MM.1S (cell line): ENCODE data around the gene GID4.
A peak's percentile ranks its signal among the peaks of the same experiment; 100 is the strongest.

Experiments
- DNase-seq: peaks from one replicate; pipeline ENCODE4 v3.0.0-alpha.2; 2015
- H2AFZ ChIP-seq: fragments of 300-600 bp; sonication (generic); 2 replicates; pipeline ENCODE4 v1.6.0; 2016; ENCODE audit warnings: antibody characterized with exemption, low read length
- H3F3A ChIP-seq: fragments of 300-600 bp; sonication (generic); 2 replicates; pipeline ENCODE4 v1.6.1; 2016; ENCODE audit warnings: mild to moderate bottlenecking, antibody characterized with exemption, low read length, moderate library complexity, mixed read lengths; ENCODE audit not compliant: insufficient read depth
- H3K27ac ChIP-seq: fragments of 300-600 bp; sonication (generic); 2 replicates; pipeline ENCODE4 v1.5.1; 2016; ENCODE audit warnings: mild to moderate bottlenecking, low read length
- H3K27me3 ChIP-seq: fragments of 300-600 bp; sonication (generic); replicated peaks from 2 replicates; pipeline ENCODE4 v1.6.0; 2016; ENCODE audit warnings: low read length; ENCODE audit not compliant: insufficient read depth
- H3K36me3 ChIP-seq: fragments of 300-600 bp; sonication (generic); replicated peaks from 2 replicates; pipeline ENCODE4 v1.6.1; 2016; ENCODE audit warnings: mild to moderate bottlenecking, low read length, mixed read lengths; ENCODE audit not compliant: insufficient read depth
- H3K4me1 ChIP-seq: fragments of 300-600 bp; sonication (generic); 2 replicates; pipeline ENCODE4 v1.6.1; 2016; ENCODE audit warnings: low read length, mixed read lengths
- H3K4me2 ChIP-seq: fragments of 300-600 bp; sonication (generic); 2 replicates; pipeline ENCODE4 v1.6.0; 2016; ENCODE audit warnings: low read depth, low read length
- H3K4me3 ChIP-seq: fragments of 300-600 bp; sonication (generic); 2 replicates; pipeline ENCODE4 v1.5.1; 2016; ENCODE audit warnings: low read length, mixed read lengths
- H3K79me2 ChIP-seq: fragments of 300-600 bp; sonication (generic); 2 replicates; pipeline ENCODE4 v1.6.1; 2016; ENCODE audit warnings: mixed run types, low read length, mixed read lengths
- H3K9ac ChIP-seq: fragments of 300-600 bp; sonication (generic); 2 replicates; pipeline ENCODE4 v1.6.1; 2016; ENCODE audit warnings: low read length, mixed read lengths
- H3K9me2 ChIP-seq: fragments of 300-600 bp; sonication (generic); replicated peaks from 2 replicates; pipeline ENCODE4 v1.6.1; 2016; ENCODE audit warnings: mild to moderate bottlenecking, low read length, mixed read lengths; ENCODE audit not compliant: insufficient read depth
- H3K9me3 ChIP-seq: fragments of 300-600 bp; sonication (generic); replicated peaks from 2 replicates; pipeline ENCODE4 v1.6.1; 2016; ENCODE audit warnings: mild to moderate bottlenecking, low read length, mixed read lengths; ENCODE audit not compliant: insufficient read depth
- H4K20me1 ChIP-seq: fragments of 300-600 bp; sonication (generic); 2 replicates; pipeline ENCODE4 v1.6.1; 2016; ENCODE audit warnings: mild to moderate bottlenecking, low read length, moderate library complexity, mixed read lengths; ENCODE audit not compliant: insufficient read depth
- CTCF ChIP-seq: fragments of 300-600 bp; sonication (generic); IDR thresholded peaks from 2 replicates; pipeline ENCODE4 v1.5.1; 2016; ENCODE audit warnings: antibody characterized with exemption, low read length, mixed read lengths
- EZH2 ChIP-seq: fragments of 300-600 bp; sonication (generic); optimal IDR thresholded peaks from 2 replicates; pipeline ENCODE3; 2017; ENCODE audit warnings: low read depth, mild to moderate bottlenecking, antibody characterized with exemption, low read length, mixed read lengths
- EZH2phosphoT487 ChIP-seq: fragments of 300-600 bp; sonication (generic); IDR thresholded peaks from 2 replicates; pipeline ENCODE4 v1.6.1; 2018; ENCODE audit warnings: antibody characterized with exemption, low read length

The GID4 gene

GRCh38 chr17:18093616-18094408 is 54.6 kb downstream of the GID4 start:
- no peak overlapping the region for H3K4me3 ChIP-seq
- no peak overlapping the region for H3K27ac ChIP-seq
- H3K9me2 ChIP-seq = no peaks in the 10 kb centered on the region
- no peak for DNase-seq
- H3K9me3 ChIP-seq = no peaks in the 10 kb centered on the region
- H3K36me3 ChIP-seq = no peaks in the 10 kb centered on the region
- H3K4me1 ChIP-seq = peaks cover 1% of the 10 kb centered on the region; the same call in 1 of the 2 replicates
- no peak overlapping the region for H3K9ac ChIP-seq
- TF ChIP-seq CTCF (peak; percentile 17; the same call in 1 of the 2 replicates), EZH2 (no peak)
- H3K4me2 ChIP-seq = no peak overlapping the region
- peaks cover 16% of the 10 kb centered on the region for H3K79me2 ChIP-seq
- H4K20me1 ChIP-seq = no peaks in the 10 kb centered on the region
- H3F3A ChIP-seq = no peaks in the 10 kb centered on the region
- H2AFZ ChIP-seq = no peak overlapping the region
- no peaks in the 10 kb centered on the region for H3K27me3 ChIP-seq

GRCh38 chr17:18094409-18094807 is 55.2 kb downstream of the GID4 start:
- H3K36me3 ChIP-seq = no peaks in the 10 kb centered on the region
- TF ChIP-seq CTCF = no peak
- TF ChIP-seq EZH2 = no peak
- no peak for TF ChIP-seq EZH2phosphoT487
- no peak overlapping the region for H3K4me2 ChIP-seq

GRCh38 chr17:18099516-18099915 is 60.3 kb downstream of the GID4 start:
- Histone ChIP-seq H3K4me3 (no peak overlapping the region), H3K9ac (no peak overlapping the region), H2AFZ (no peak overlapping the region), H3K4me2 (no peak overlapping the region), H3K4me1 (no peaks in the 10 kb centered on the region), H3K27ac (no peak overlapping the region), H3K9me3 (no peaks in the 10 kb centered on the region), H4K20me1 (no peaks in the 10 kb centered on the region), H3K36me3 (no peaks in the 10 kb centered on the region), H3K79me2 (no peaks in the 10 kb centered on the region), H3F3A (no peaks in the 10 kb centered on the region), H3K27me3 (no peaks in the 10 kb centered on the region), H3K9me2 (no peaks in the 10 kb centered on the region)
- TF ChIP-seq EZH2phosphoT487 (no peak), EZH2 (no peak), CTCF (no peak)
- DNase-seq = no peak

More at GRCh38 chr17:18094409-18094807, 55.2 kb downstream of the GID4 start:
- no peak overlapping the region for H3K27ac ChIP-seq
- H2AFZ ChIP-seq = no peak overlapping the region
- peaks cover 10% of the 10 kb centered on the region for H3K79me2 ChIP-seq
- H3K27me3 ChIP-seq = no peaks in the 10 kb centered on the region
- DNase-seq = no peak
- H3K4me3 ChIP-seq = no peak overlapping the region
- H3K9me3 ChIP-seq = no peaks in the 10 kb centered on the region
- no peaks in the 10 kb centered on the region for H3K4me1 ChIP-seq
- H3K9ac ChIP-seq = no peak overlapping the region
- no peaks in the 10 kb centered on the region for H4K20me1 ChIP-seq
- H3F3A ChIP-seq = no peaks in the 10 kb centered on the region
- H3K9me2 ChIP-seq = no peaks in the 10 kb centered on the region
